Aorta (tissue), 5 donors: ENCODE measurements around the gene PADI4. TPM values are rescaled to one million over a fixed set of nuclear protein-coding genes. Genes with fewer than 3 reads are reported as not detected.

Source experiments
- ATAC-seq: fragments of 200-7000 bp; cut with Tn5 transposase; one replicate; pipeline ENCODE4 v1.9.1; 2022; ENCODE audit warnings: moderate library complexity; ENCODE audit not compliant: low FRiP score
- DNase-seq, 2 donors: peaks; one replicate each; pipeline ENCODE4 v3.0.0-alpha.2; 2020
- H3K27ac ChIP-seq, 2 donors: one replicate each; pipeline ENCODE4 v1.5.1; 2013; ENCODE audit warnings: low read length in 2 of 2, mild to moderate bottlenecking in 2 of 2, moderate library complexity in 2 of 2, control low read depth in 1 of 2, inconsistent platforms in 1 of 2, low read depth in 1 of 2
- H3K27me3 ChIP-seq, 2 donors: one replicate each; pipeline ENCODE4 v1.6.1; 2013; ENCODE audit warnings: control low read depth in 1 of 2, low read length in 1 of 2, mild to moderate bottlenecking in 1 of 2, moderate library complexity in 1 of 2; ENCODE audit not compliant: insufficient read depth in 2 of 2, control insufficient read depth in 1 of 2
- H3K36me3 ChIP-seq, 2 donors: one replicate each; pipeline ENCODE4 v1.6.1; 2013; ENCODE audit warnings: control low read depth in 1 of 2, low read length in 1 of 2, mild to moderate bottlenecking in 1 of 2; ENCODE audit not compliant: insufficient read depth in 2 of 2, control insufficient read depth in 1 of 2
- H3K4me1 ChIP-seq, 2 donors: one replicate each; pipeline ENCODE4 v1.6.1; 2013; ENCODE audit warnings: low read length in 2 of 2, control low read depth in 1 of 2, mild to moderate bottlenecking in 1 of 2, moderate library complexity in 1 of 2; ENCODE audit not compliant: insufficient read depth in 2 of 2, control insufficient read depth in 1 of 2
- H3K4me3 ChIP-seq, 2 donors: one replicate each; pipeline ENCODE4 v1.5.1; 2013; ENCODE audit warnings: low read length in 2 of 2, control low read depth in 1 of 2, mild to moderate bottlenecking in 1 of 2
- H3K9me3 ChIP-seq: one replicate; pipeline ENCODE4 v1.6.1; 2013; ENCODE audit warnings: mild to moderate bottlenecking, low read length; ENCODE audit not compliant: control insufficient read depth
- WGBS, 2 donors: extraction: QIAGEN DNeasy Blood & Tissue Kit; methylation state at CpG; one replicate each; pipeline ENCODE4 v1.1.7; 2013; 5-methylcytosine and 5-hydroxymethylcytosine counted together
- intact Hi-C, 2 donors: fragments of 100-400 bp; cut with DNase I; formaldehyde crosslinking; loops; one replicate each; pipeline versions ENCODE4 v1.14.2 to v1.15.0; 2022
- long read RNA-seq, 2 donors: library from polyadenylated mRNA; unstranded; transcript quantifications; one replicate each; pipeline ENCODE4 v2.0.0, GENCODE V29; 2020 to 2021
- polyA plus RNA-seq, 2 donors: library from polyadenylated mRNA; stranded (reverse); fragments of 200-250 nt; gene quantifications; one replicate each; pipeline ENCODE4 v1.2.3, GENCODE V29; 2013
- total RNA-seq, 2 donors: library from RNA; stranded (reverse); fragmentation: NEBNext Ultra II Directional; extraction: Animal tissue kit (Norgen Biotek cat#: 25700); gene quantifications; one replicate each; pipeline ENCODE4 v1.2.1, GENCODE V29; 2021
- donor health status: healthy with polysubstance abuse.
- donor health status: Bipolar disorder and iron deficiency.
- donor health status: DM: no; HTN: no; CAD: no.
- donor health status: DM: no; HTN: no; CAD: no.
- donor health status: DM: yes; HTN: yes; CAD: no.

Gene PADI4
- total RNA-seq (1 to 10 TPM; 1.7 to 2.1 TPM), polyA plus RNA-seq (not detected)
- long read RNA-seq, donor 1, transcript PADI4-201 (16 exons, 2,267 nt) = major isoform, 5 of 8 reads
- long read RNA-seq, donor 1, partial matches to known transcripts = 2 of 8 reads
- long read RNA-seq, donor 1, other reads (novel, unspliced or antisense) = 1 of 8 reads
- long read RNA-seq, donor 2 = 0 reads

- DNase-seq = no peak
- H3K9me3 ChIP-seq = no peaks in the 10 kb centered on the region
- no peak within 1 kb of the TSS for H3K4me3 ChIP-seq
- no peak within 1 kb of the TSS for H3K27ac ChIP-seq
- WGBS, 2 donors = 57 to 64% methylated on average over 8 of the region's 8 CpGs
- no peaks in the 10 kb centered on the region for H3K4me1 ChIP-seq
- intact Hi-C loops = no loop called here
- no peaks in the 10 kb centered on the region for H3K27me3 ChIP-seq
- ATAC-seq = no peak
- H3K36me3 ChIP-seq = no peaks in the 10 kb centered on the region
Observed at GRCh38 chr1:17307946-17308345, at the start of gene PADI4. Gene PADI4 (plus strand): TSS chr1:17308197. CDS start chr1:17308223, 26 bp downstream.

GRCh38 chr1:17258758-17259130, 49.3 kb upstream of the PADI4 start:
- Histone ChIP-seq H3K27me3 (no peaks in the 10 kb centered on the region), H3K4me1 (no peaks in the 10 kb centered on the region), H3K36me3 (no peaks in the 10 kb centered on the region), H3K27ac (no peak overlapping the region), H3K9me3 (peaks cover 1% of the 10 kb centered on the region), H3K4me3 (no peak overlapping the region)
- intact Hi-C loops = no loop called here
- no peak for ATAC-seq
- 81% methylated on average over 6 of the region's 6 CpGs for WGBS, 2 donors
- DNase-seq = peak; percentile 9 to 25

GRCh38 chr1:17259233-17259873, 48.6 kb upstream of the PADI4 start:
- no peak overlapping the region for H3K27ac ChIP-seq
- no peaks in the 10 kb centered on the region for H3K36me3 ChIP-seq
- H3K9me3 ChIP-seq = peaks cover 1% of the 10 kb centered on the region
- 76 to 77% methylated on average over 24 of the region's 24 CpGs for WGBS, 2 donors
- H3K4me1 ChIP-seq = no peaks in the 10 kb centered on the region
- no peak overlapping the region for H3K4me3 ChIP-seq
- intact Hi-C loops = no loop called here
- ATAC-seq (no peak), DNase-seq (peak; percentile 24 to 69)
- no peaks in the 10 kb centered on the region for H3K27me3 ChIP-seq

DNA sequence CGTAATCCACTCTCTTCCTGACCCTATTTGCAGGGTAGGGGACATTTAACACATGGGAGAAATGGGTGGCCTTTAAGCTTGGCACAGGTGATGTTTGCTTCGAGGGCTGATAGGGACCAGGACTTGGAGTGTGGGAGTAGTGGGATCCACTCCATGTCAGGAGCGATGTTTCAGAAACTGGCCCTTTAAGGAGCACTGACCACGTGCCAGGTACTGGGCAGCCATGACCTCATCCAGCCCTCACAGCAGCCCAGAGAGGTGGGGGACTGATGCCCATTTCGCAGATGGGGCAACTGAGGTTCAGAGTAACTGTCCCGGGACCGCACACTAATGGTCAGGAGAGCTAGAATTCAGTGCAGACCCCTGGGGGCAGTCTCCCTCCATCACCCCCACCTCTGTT, 47.7 kb upstream of the PADI4 start:
- peaks cover 1% of the 10 kb centered on the region for H3K9me3 ChIP-seq
- intact Hi-C loops = no loop called here
- no peak overlapping the region for H3K4me3 ChIP-seq
- H3K4me1 ChIP-seq = no peaks in the 10 kb centered on the region
- ATAC-seq (no peak), DNase-seq (no peak)
- WGBS, 2 donors = 78 to 81% methylated on average over 7 of the region's 7 CpGs
- H3K27ac ChIP-seq = no peak overlapping the region
- no peaks in the 10 kb centered on the region for H3K36me3 ChIP-seq
- H3K27me3 ChIP-seq = no peaks in the 10 kb centered on the region

DNA sequence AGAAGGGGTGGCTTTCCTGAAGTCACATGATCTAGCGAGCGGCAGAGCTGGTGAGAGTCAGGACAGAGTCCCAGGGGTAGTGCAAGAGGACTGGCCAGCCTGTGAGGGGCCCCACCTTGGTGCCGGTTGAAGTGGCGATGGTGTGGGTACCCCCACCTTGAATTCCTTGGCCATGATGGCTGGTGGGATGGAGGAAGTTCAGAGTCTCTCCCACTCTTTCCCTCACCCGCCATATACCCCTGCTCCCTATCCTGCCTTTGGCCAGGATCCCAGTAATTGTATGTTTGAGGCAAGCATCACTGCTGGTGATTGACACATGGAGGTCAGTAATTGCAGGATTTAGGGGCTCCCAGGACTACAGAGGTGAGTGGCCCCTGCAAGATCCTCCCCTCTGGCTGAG, 47.3 kb upstream of the PADI4 start:
- Histone ChIP-seq H3K9me3 (peaks cover 1% of the 10 kb centered on the region), H3K27ac (no peak overlapping the region), H3K4me1 (no peaks in the 10 kb centered on the region), H3K36me3 (no peaks in the 10 kb centered on the region), H3K27me3 (no peaks in the 10 kb centered on the region), H3K4me3 (no peak overlapping the region)
- 79 to 84% methylated on average over 5 of the region's 5 CpGs for WGBS, 2 donors
- DNase-seq (no peak), ATAC-seq (no peak)
- intact Hi-C loops = no loop called here

DNA sequence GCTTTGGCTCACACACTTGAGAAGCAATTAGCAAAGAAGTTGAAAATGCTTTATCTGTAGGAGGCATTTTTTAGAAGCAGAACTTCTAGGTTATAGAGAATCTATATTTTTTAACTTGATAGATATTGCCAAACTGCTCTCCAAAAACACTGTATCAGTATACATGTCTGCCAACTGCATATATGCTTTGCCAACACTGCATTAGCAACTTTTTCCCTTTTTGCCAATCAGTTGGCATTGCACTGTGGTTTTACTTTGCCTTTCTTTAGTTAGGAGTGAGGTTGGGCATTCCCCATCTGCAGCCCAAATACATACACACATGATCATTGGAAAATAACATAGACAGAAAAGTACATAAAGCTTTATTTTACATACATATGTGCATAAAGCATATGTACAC, 44.1 kb upstream of the PADI4 start:
- no peak for DNase-seq
- no peak for ATAC-seq
- intact Hi-C loops = no loop called here
- Histone ChIP-seq H3K36me3 (no peaks in the 10 kb centered on the region), H3K4me3 (no peak overlapping the region), H3K27ac (no peak overlapping the region), H3K4me1 (no peaks in the 10 kb centered on the region), H3K27me3 (no peaks in the 10 kb centered on the region), H3K9me3 (peaks cover 1% of the 10 kb centered on the region)

DNA sequence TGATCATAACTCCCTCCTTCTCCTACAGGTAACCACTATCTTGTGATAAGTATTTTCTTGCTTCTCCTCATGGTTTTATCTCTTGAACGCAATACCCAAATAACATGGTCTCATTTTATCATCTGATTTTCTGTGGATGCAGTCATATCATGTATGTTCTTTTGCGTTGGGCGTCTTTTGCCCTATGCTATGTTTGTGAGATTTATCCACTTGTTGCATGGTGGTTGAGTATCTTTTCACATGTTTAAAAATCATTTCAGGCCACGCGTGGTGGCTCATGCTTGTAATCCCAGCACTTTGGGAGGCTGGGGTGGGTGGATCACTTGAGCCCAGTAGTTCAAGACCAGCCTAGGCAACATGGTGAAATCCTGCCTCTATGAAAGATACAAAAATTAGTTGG, 43.5 kb upstream of the PADI4 start:
- DNase-seq (no peak), ATAC-seq (no peak)
- 86 to 93% methylated on average over 5 of the region's 5 CpGs for WGBS, 2 donors
- H3K9me3 ChIP-seq = peaks cover 1% of the 10 kb centered on the region
- H3K4me1 ChIP-seq = no peaks in the 10 kb centered on the region
- no peaks in the 10 kb centered on the region for H3K36me3 ChIP-seq
- no peak overlapping the region for H3K4me3 ChIP-seq
- intact Hi-C loops = no loop called here
- H3K27me3 ChIP-seq = no peaks in the 10 kb centered on the region
- no peak overlapping the region for H3K27ac ChIP-seq

DNA sequence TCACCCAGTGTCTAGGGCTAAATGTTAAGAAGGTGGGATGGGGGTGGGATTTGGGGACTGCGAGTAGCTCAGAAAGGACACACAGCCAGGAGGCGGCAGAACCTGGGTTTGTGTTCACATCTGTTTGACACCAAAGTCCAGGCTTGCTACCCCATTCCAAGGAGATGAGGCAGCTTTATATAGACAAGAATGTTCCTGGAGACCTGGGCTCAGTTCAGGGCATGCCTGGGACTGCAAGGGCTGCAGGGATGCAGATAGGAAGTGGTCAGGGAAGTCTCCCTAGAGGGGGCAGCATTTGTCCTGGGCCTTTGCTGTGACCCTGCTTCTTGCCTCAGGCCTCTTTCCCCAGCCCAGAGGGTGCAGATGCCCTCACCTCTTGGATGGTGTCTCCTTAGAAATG, 42.8 kb upstream of the PADI4 start:
- no peaks in the 10 kb centered on the region for H3K4me1 ChIP-seq
- H3K36me3 ChIP-seq = no peaks in the 10 kb centered on the region
- WGBS, 2 donors = 65 to 81% methylated on average over 2 of the region's 2 CpGs
- H3K27ac ChIP-seq = no peak overlapping the region
- DNase-seq (no peak), ATAC-seq (no peak)
- intact Hi-C loops = no loop called here
- H3K9me3 ChIP-seq = peaks cover 1% of the 10 kb centered on the region
- no peak overlapping the region for H3K4me3 ChIP-seq
- no peaks in the 10 kb centered on the region for H3K27me3 ChIP-seq

DNA sequence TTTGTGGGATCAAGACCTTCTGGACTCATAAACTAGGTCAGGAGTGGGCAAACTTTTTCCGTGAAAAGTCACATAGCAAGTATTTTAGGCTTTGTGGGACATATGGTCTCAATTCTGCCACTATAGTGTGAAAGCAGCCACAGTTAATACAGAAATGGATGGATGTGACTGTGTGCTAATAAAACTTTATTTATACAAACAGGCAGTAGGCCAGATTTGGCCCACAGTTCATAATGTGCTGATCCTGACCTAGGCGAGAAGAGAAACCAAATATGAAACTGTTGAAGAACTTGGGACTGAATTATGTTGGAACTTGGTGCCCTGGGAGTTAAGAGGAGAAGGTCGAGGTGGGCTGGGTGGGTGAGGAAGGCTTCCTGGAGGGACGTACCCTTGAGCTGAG, 42.0 kb upstream of the PADI4 start:
- H3K4me1 ChIP-seq = no peaks in the 10 kb centered on the region
- intact Hi-C loops = no loop called here
- ATAC-seq (no peak), DNase-seq (no peak)
- H3K36me3 ChIP-seq = no peaks in the 10 kb centered on the region
- WGBS, 2 donors = 87 to 91% methylated on average over 4 of the region's 4 CpGs
- H3K27me3 ChIP-seq = no peaks in the 10 kb centered on the region
- H3K4me3 ChIP-seq = no peak overlapping the region
- no peak overlapping the region for H3K27ac ChIP-seq
- peaks cover 1% of the 10 kb centered on the region for H3K9me3 ChIP-seq
